Measurements from ENCODE around the gene KIAA0232.
"Not testable (repeated sequence)": the region's sequence is repeated elsewhere in the genome, so short reads cannot be mapped to it uniquely, and the experiment has no call there.

The KIAA0232 gene

GRCh38 chr4:6788123-6788522, 5.6 kb downstream of the KIAA0232 start:
- no peak overlapping the region for H3K4me3 ChIP-seq (ENCODE audit: low read depth, low read length)
- TF ChIP-seq, protein P1, sequence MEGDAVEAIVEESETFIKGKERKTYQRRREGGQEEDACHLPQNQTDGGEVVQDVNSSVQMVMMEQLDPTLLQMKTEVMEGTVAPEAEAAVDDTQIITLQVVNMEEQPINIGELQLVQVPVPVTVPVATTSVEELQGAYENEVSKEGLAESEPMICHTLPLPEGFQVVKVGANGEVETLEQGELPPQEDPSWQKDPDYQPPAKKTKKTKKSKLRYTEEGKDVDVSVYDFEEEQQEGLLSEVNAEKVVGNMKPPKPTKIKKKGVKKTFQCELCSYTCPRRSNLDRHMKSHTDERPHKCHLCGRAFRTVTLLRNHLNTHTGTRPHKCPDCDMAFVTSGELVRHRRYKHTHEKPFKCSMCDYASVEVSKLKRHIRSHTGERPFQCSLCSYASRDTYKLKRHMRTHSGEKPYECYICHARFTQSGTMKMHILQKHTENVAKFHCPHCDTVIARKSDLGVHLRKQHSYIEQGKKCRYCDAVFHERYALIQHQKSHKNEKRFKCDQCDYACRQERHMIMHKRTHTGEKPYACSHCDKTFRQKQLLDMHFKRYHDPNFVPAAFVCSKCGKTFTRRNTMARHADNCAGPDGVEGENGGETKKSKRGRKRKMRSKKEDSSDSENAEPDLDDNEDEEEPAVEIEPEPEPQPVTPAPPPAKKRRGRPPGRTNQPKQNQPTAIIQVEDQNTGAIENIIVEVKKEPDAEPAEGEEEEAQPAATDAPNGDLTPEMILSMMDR (IDR thresholded peaks at IDR 0.05), result no peak
- H3K79me2 ChIP-seq, result peaks cover 52% of the 10 kb centered on the region
- H3K9me3 ChIP-seq (ENCODE audit: control insufficient read depth, low read length), result no peaks in the 10 kb centered on the region
- no peak overlapping the region for H3K4me2 ChIP-seq (ENCODE audit: low read length)
- no peak overlapping the region for H3K9ac ChIP-seq
- H3K27ac ChIP-seq, result no peak overlapping the region
- H3K36me3 ChIP-seq (ENCODE audit: control insufficient read depth, insufficient read depth, low read length), result no peaks in the 10 kb centered on the region
- H3K4me1 ChIP-seq, result no peaks in the 10 kb centered on the region
- H2AFZ ChIP-seq, result no peak overlapping the region
- no peaks in the 10 kb centered on the region for H3K27me3 ChIP-seq (ENCODE audit: control insufficient read depth, insufficient read depth, low read length)

- H3K27me3 ChIP-seq (ENCODE audit: control insufficient read depth, insufficient read depth, low read length); H2AFZ ChIP-seq; H3K4me1 ChIP-seq; H3K9ac ChIP-seq; H3K9me3 ChIP-seq (ENCODE audit: control insufficient read depth, low read length); H3K36me3 ChIP-seq (ENCODE audit: control insufficient read depth, insufficient read depth, low read length); H3K27ac ChIP-seq; H3K4me2 ChIP-seq (ENCODE audit: low read length); H3K4me3 ChIP-seq (ENCODE audit: low read depth, low read length): not testable (repeated sequence)
- H3K79me2 ChIP-seq, result peaks cover 62% of the 10 kb centered on the region
Measured at GRCh38 chr4:6791245-6791644, 8.7 kb downstream of the KIAA0232 start.

GRCh38 chr4:6791796-6792195, 9.3 kb downstream of the KIAA0232 start:
- H3K9me3 ChIP-seq (ENCODE audit: control insufficient read depth, low read length); H3K27me3 ChIP-seq (ENCODE audit: control insufficient read depth, insufficient read depth, low read length); H3K9ac ChIP-seq; H3K27ac ChIP-seq; H3K4me3 ChIP-seq (ENCODE audit: low read depth, low read length); H3K4me1 ChIP-seq; H3K36me3 ChIP-seq (ENCODE audit: control insufficient read depth, insufficient read depth, low read length); H3K4me2 ChIP-seq (ENCODE audit: low read length); H2AFZ ChIP-seq: not testable (repeated sequence)
- H3K79me2 ChIP-seq, result peaks cover 62% of the 10 kb centered on the region

- Histone ChIP-seq H3K79me2 (peaks cover 59% of the 10 kb centered on the region), H3K27ac (no peak overlapping the region), H3K9ac (no peak overlapping the region), H3K9me3 (ENCODE audit: control insufficient read depth, low read length) (no peaks in the 10 kb centered on the region), H3K4me3 (ENCODE audit: low read depth, low read length) (no peak overlapping the region), H2AFZ (no peak overlapping the region), H3K4me1 (no peaks in the 10 kb centered on the region), H3K36me3 (ENCODE audit: control insufficient read depth, insufficient read depth, low read length) (no peaks in the 10 kb centered on the region), H3K27me3 (ENCODE audit: control insufficient read depth, insufficient read depth, low read length) (no peaks in the 10 kb centered on the region), H3K4me2 (ENCODE audit: low read length) (no peak overlapping the region)
- TF ChIP-seq, protein P1 (IDR thresholded peaks at IDR 0.05), result no peak
Measured at GRCh38 chr4:6794189-6794588, 11.7 kb downstream of the KIAA0232 start.

DNA sequence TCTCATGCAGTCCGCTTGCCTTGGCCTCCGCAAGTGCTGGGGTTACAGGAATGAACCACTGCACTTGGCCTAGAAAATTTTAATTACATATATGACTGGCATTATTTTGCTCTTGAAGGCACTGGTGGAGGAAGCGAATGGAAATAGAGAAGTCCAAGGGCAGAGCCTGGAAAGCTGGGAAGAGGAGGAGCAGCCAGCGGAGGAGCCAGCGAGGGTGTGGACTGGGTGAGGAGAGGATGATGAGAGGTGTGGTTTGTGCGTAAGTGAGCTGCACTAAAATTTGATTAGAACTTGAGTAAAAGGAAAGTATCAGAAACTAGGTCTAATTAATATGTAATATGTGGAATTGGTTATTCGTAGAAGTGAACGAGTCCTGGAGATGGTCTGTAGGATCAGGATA, 13.3 kb downstream of the KIAA0232 start:
- no peak overlapping the region for H3K4me2 ChIP-seq (ENCODE audit: low read length)
- no peaks in the 10 kb centered on the region for H3K27me3 ChIP-seq (ENCODE audit: control insufficient read depth, insufficient read depth, low read length)
- H3K4me3 ChIP-seq (ENCODE audit: low read depth, low read length), result no peak overlapping the region
- H3K4me1 ChIP-seq, result no peaks in the 10 kb centered on the region
- no peaks in the 10 kb centered on the region for H3K36me3 ChIP-seq (ENCODE audit: control insufficient read depth, insufficient read depth, low read length)
- H3K9me3 ChIP-seq (ENCODE audit: control insufficient read depth, low read length), result no peaks in the 10 kb centered on the region
- H2AFZ ChIP-seq, result no peak overlapping the region
- H3K79me2 ChIP-seq, result peaks cover 58% of the 10 kb centered on the region
- no peak overlapping the region for H3K27ac ChIP-seq
- H3K9ac ChIP-seq, result no peak overlapping the region
- TF ChIP-seq, protein P1 (IDR thresholded peaks at IDR 0.05), result no peak

- H3K36me3 ChIP-seq (ENCODE audit: control insufficient read depth, insufficient read depth, low read length); H3K9me3 ChIP-seq (ENCODE audit: control insufficient read depth, low read length); H3K4me3 ChIP-seq (ENCODE audit: low read depth, low read length); H2AFZ ChIP-seq; H3K9ac ChIP-seq; H3K4me1 ChIP-seq; H3K27me3 ChIP-seq (ENCODE audit: control insufficient read depth, insufficient read depth, low read length); H3K4me2 ChIP-seq (ENCODE audit: low read length); H3K27ac ChIP-seq: not testable (repeated sequence)
- peaks cover 56% of the 10 kb centered on the region for H3K79me2 ChIP-seq
Measured at GRCh38 chr4:6797368-6797767, 14.8 kb downstream of the KIAA0232 start.

All from parathyroid adenoma (tissue), 2 donors.